Common myeloid progenitor, CD34-positive (primary cell): ENCODE measurements around the gene LIFR.
"Not testable (repeated sequence)": the region's sequence is repeated elsewhere in the genome, so short reads cannot be mapped to it uniquely, and the experiment has no call there.

Experiments used
- CTCF ChIA-PET: fragments of 350-600 bp; sonication (Branson Sonifier 250); formaldehyde crosslinking; loops from one replicate; lab custom pipeline; 2021; ENCODE audit warnings: antibody characterized with exemption; lab: Charles Lee
- POLR2A ChIA-PET: fragments of 350-600 bp; sonication (Branson Sonifier 250); formaldehyde crosslinking; loops from one replicate; lab custom pipeline; 2021; ENCODE audit warnings: antibody characterized with exemption; lab: Charles Lee
- DNase-seq, 3 donors: peaks; one replicate each; pipeline versions ENCODE4 v3.0.0 to v3.0.0-alpha.2; 2013
- H3K27ac ChIP-seq, 2 experiments: 1 replicate in 1 of 2; 2 replicates in 1 of 2; pipeline ENCODE4 v1.7.0; 2013; ENCODE audit warnings: inconsistent platforms in 2 of 2, low read length in 2 of 2, mild to moderate bottlenecking in 2 of 2, low read depth in 1 of 2, moderate library complexity in 1 of 2; ENCODE audit not compliant: severe bottlenecking in 2 of 2, insufficient read depth in 1 of 2, poor library complexity in 1 of 2
- H3K27me3 ChIP-seq, 5 experiments: replicated peaks in 2 of 5; 1 replicate in 3 of 5; 2 replicates in 2 of 5; pipeline versions ENCODE4 v1.6.1 to v1.7.0; 2013; ENCODE audit warnings: low read length in 4 of 5, mild to moderate bottlenecking in 2 of 5, moderate library complexity in 2 of 5, inconsistent platforms in 1 of 5; ENCODE audit not compliant: insufficient read depth in 5 of 5, control insufficient read depth in 4 of 5
- H3K36me3 ChIP-seq, 4 experiments: 1 replicate in 2 of 4; 2 replicates in 2 of 4; pipeline versions ENCODE4 v1.6.1 to v1.7.0; 2013; ENCODE audit warnings: low read length in 3 of 4, control low read depth in 1 of 4, mild to moderate bottlenecking in 1 of 4; ENCODE audit not compliant: control insufficient read depth in 4 of 4, insufficient read depth in 4 of 4
- H3K4me1 ChIP-seq, 4 experiments: 1 replicate in 3 of 4; 2 replicates in 1 of 4; pipeline versions ENCODE4 v1.6.1 to v1.7.1; 2013; ENCODE audit warnings: low read length in 3 of 4, mild to moderate bottlenecking in 3 of 4, control low read depth in 1 of 4, inconsistent platforms in 1 of 4, moderate library complexity in 1 of 4; ENCODE audit not compliant: control insufficient read depth in 4 of 4, insufficient read depth in 4 of 4; ENCODE audit errors: control extremely low read depth in 1 of 4
- H3K4me3 ChIP-seq, 7 experiments: 1 replicate in 4 of 7; 2 replicates in 3 of 7; pipeline versions ENCODE4 v1.5.1 to v1.7.0; 2013; ENCODE audit warnings: mild to moderate bottlenecking in 7 of 7, low read length in 6 of 7, moderate library complexity in 6 of 7, inconsistent platforms in 2 of 7, low read depth in 2 of 7, control low read depth in 1 of 7; ENCODE audit not compliant: insufficient read depth in 4 of 7, control insufficient read depth in 1 of 7; ENCODE audit errors: extremely low read depth in 1 of 7
- H3K9me3 ChIP-seq, 5 experiments: 1 replicate in 4 of 5; 2 replicates in 1 of 5; pipeline versions ENCODE4 v1.6.1 to v1.7.1; 2013; ENCODE audit warnings: low read length in 4 of 5, mild to moderate bottlenecking in 2 of 5, inconsistent platforms in 1 of 5, low read depth in 1 of 5, moderate library complexity in 1 of 5; ENCODE audit not compliant: control insufficient read depth in 4 of 5, insufficient read depth in 2 of 5; ENCODE audit errors: control extremely low read depth in 1 of 5
- WGBS: methylation state at CpG from one replicate; pipeline ENCODE4 v1.1.5; 2013; ENCODE audit not compliant: insufficient coverage; 5-methylcytosine and 5-hydroxymethylcytosine counted together

The LIFR gene

DNA sequence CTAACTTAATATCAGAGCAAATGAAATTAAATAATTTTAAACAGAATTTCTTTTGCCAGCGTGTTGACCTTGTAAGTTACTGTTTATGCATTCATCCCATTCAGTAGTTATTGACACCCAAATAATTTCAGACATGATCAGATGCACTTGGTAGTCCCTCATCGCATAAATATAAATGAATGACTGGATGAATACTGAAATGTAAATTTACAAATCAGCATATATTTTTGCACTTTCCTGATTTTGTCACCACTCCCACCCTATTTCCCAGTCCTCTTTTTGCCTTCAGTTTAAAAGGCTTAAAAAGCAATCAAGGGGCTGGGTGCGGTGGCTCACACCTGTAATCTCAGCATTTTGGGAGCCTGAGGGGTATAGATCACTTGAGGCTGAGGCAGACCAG is 17.1 kb upstream of the LIFR start:
- ChIA-PET CTCF (no interaction called here), POLR2A (no interaction called here)
- no peak for DNase-seq
- Histone ChIP-seq H3K27me3 (peaks cover 0 to 32% (median 4%) of the 10 kb centered on the region in 5 experiments), H3K9me3 (no peaks in the 10 kb centered on the region), H3K4me1 (no peaks in the 10 kb centered on the region), H3K27ac (no peak overlapping the region), H3K4me3 (no peak overlapping the region), H3K36me3 (no peaks in the 10 kb centered on the region)
- 100% methylated on average over 1 of the region's 3 CpGs for WGBS

DNA sequence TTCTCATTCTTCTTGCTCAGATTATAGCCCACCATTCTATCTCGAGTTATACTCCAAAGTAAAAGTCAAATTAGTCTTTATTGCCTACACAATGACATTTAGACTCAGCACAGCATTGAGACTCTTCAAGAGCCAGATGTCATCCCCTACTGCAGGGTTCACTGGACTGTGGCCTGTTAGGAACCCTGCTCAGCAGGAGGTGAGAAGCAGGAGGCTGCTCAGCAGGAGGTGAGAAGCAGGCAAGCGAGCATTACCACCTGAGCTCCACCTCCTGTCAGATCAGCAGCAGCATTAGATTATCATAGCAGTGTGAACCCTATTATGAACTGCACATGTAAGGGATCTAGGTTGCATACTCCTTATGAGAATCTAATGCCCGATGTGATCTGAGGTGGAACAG is 12.7 kb upstream of the LIFR start:
- H3K27me3 ChIP-seq = peaks cover 0 to 39% (median 4%) of the 10 kb centered on the region in 5 experiments
- H3K36me3 ChIP-seq = no peaks in the 10 kb centered on the region
- H3K4me3 ChIP-seq = no peak overlapping the region
- H3K9me3 ChIP-seq = no peaks in the 10 kb centered on the region
- ChIA-PET CTCF (no interaction called here), POLR2A (no interaction called here)
- WGBS = 94% methylated on average over 2 of the region's 3 CpGs
- no peaks in the 10 kb centered on the region for H3K4me1 ChIP-seq
- no peak for DNase-seq
- no peak overlapping the region for H3K27ac ChIP-seq

DNA sequence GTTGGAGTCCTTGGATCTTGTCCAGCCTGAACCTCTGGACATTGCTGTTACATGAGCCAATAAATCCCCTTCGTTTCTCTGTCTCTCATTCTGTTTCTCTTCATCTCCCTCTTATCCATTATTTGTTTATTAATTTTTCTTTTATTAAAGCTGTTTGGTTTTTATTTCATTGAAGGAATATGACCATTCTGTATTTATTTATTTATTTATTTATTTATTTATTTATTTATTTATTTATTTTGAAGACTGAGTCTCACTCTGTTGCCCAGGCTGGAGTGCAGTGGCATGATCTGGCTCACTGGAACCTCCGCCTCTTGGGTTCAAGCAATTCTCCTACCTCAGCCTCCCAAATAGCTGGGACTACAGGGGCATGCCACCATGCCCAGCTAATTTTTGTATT is 10.9 kb upstream of the LIFR start:
- H3K4me3 ChIP-seq, POLR2A ChIA-PET, DNase-seq, H3K27ac ChIP-seq, H3K4me1 ChIP-seq, H3K36me3 ChIP-seq, H3K9me3 ChIP-seq: not testable (repeated sequence)
- peaks cover 0 to 51% (median 12%) of the 10 kb centered on the region in 5 experiments for H3K27me3 ChIP-seq
- CTCF ChIA-PET = interaction anchor here (0.9 to 1.7 kb wide), 4 partner anchors 14 to 374 kb away, joined by 3 to 5 read pairs (median 4); no protein-coding TSS in a partner anchor
- 100% methylated on average over 1 of the region's 2 CpGs for WGBS

DNA sequence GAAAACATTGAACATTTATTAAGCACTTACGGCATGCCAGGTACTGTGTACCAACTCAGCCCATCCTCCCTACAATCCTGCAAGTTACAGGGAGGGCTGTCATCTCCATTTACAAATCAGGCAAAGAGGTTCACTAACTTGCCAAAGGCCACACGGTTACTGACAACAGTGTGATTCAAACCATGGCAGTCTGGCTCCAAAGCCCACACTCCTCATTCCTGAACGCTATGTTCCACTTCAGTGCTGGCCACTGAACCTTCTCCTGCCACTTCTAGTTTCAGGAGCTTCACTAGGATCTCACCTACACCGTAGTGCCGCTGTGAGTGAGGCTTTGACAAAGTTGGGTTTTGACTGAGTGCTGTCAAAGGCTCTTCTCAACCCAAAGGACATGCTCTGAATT is 7.2 kb upstream of the LIFR start:
- ChIA-PET POLR2A (no interaction called here), CTCF (no interaction called here)
- H3K27me3 ChIP-seq = peaks cover 4 to 61% (median 23%) of the 10 kb centered on the region in 5 experiments
- no peaks in the 10 kb centered on the region for H3K4me1 ChIP-seq
- DNase-seq = no peak
- no peak overlapping the region for H3K4me3 ChIP-seq
- H3K36me3 ChIP-seq = no peaks in the 10 kb centered on the region
- H3K27ac ChIP-seq = no peak overlapping the region
- 93% methylated on average over 5 of the region's 5 CpGs for WGBS
- H3K9me3 ChIP-seq = no peaks in the 10 kb centered on the region

DNA sequence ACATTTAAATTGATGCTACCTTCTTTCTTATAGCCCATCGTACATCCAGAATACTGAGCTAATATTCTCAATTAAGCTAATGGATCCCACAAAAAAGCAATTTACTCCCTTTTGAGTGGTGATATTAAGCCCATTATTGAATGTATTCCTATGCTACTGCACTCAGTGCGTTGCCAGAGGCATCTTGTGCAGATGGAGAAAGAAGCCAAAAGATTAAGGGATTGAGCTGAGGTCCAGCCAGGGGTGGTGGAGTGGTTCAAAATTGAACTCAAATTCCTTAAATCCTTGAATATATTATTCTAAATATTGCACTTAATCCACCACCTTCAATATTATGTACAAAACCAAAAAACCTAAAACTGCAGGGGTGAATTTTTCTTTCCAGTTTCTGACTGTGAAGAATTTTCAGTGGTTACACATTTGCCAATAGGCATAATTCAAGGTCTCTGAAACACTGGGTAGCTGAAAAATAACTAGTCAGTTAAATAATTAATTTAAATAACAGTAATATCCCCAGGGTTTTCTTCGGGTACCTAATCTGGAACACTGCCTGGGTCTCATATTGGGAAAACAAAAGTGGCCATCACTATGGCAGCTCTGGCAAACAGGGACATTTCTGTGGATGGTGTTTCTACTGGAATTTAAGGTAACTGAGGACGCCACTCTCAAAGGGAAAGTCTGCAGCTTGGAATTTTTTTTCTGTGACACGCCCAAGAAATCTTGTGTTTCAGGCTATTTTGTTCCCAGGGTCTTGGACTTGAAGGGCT is 6.2 kb upstream of the LIFR start:
- no peak for DNase-seq
- 97% methylated on average over 4 of the region's 5 CpGs for WGBS
- Histone ChIP-seq H3K36me3 (no peaks in the 10 kb centered on the region), H3K4me1 (no peaks in the 10 kb centered on the region), H3K9me3 (no peaks in the 10 kb centered on the region), H3K4me3 (no peak overlapping the region), H3K27me3 (peaks cover 8 to 65% (median 30%) of the 10 kb centered on the region in 5 experiments), H3K27ac (no peak overlapping the region)
- CTCF ChIA-PET = no interaction called here
- POLR2A ChIA-PET = no interaction called here

DNA sequence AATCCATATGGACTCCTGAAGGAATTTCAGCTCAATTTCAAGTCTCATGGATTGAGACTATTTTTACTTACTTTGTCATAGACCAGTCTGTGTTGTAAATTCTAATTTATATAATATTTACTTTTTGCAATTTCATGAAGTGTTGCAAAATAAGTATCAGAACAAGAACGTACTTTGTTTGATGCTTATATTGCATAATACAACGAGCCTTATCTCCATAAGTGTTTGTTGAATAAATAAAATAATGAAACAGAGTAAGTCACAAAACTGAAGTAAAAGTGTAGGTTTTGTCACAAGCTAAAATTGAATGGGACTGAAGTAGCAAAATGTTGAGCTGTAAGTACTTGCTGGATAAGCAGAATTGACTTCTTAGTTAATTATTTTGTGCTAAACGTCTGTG is 3.0 kb upstream of the LIFR start:
- 100% methylated on average over 1 of the region's 3 CpGs for WGBS
- no peak for DNase-seq
- no peak overlapping the region for H3K27ac ChIP-seq
- H3K27me3 ChIP-seq = peaks cover 24 to 85% (median 50%) of the 10 kb centered on the region in 5 experiments
- POLR2A ChIA-PET = no interaction called here
- no peaks in the 10 kb centered on the region for H3K36me3 ChIP-seq
- H3K4me3 ChIP-seq = no peak overlapping the region
- H3K9me3 ChIP-seq = no peaks in the 10 kb centered on the region
- CTCF ChIA-PET = interaction anchor here (1.2 kb wide), 2 partner anchors 112 to 118 kb away, joined by 3 read pairs; no protein-coding TSS in a partner anchor
- peaks cover 0 to 15% (median 14%) of the 10 kb centered on the region in 4 experiments for H3K4me1 ChIP-seq

DNA sequence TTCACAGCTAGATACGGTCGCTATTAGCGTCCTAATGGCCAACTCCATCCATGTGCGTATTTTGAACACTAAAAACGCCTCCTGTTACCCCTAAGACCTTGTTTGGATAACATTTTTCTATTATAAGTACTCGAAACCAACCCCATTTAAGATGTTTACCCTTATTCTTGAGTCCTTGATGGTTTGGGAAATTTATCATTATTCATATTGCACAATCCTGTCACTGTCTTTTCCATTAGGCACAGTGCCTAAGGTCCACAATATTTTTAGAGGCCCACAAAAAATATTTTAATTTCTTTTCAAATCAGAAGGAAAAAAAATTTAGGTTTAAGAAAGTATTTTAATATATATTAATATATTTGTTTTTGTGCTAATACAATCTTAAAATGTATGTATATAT is 1.3 kb upstream of the LIFR start:
- ChIA-PET POLR2A (no interaction called here), CTCF (no interaction called here)
- Histone ChIP-seq H3K36me3 (no peaks in the 10 kb centered on the region), H3K9me3 (no peaks in the 10 kb centered on the region), H3K4me3 (no peak overlapping the region), H3K4me1 (peaks cover 0 to 15% (median 14%) of the 10 kb centered on the region in 4 experiments), H3K27me3 (peaks cover 32 to 83% (median 55%) of the 10 kb centered on the region in 5 experiments), H3K27ac (no peak overlapping the region)
- WGBS = 80% methylated on average over 6 of the region's 6 CpGs
- no peak for DNase-seq
